Panc1 (cell line): ENCODE measurements around the gene RNASEH2A.

Experiments
- CTCF ChIP-seq: fragments of 450-650 bp; IDR thresholded peaks from 2 replicates; pipeline ENCODE4 v1.5.1; 2017; ENCODE audit warnings: mild to moderate bottlenecking
- REST ChIP-seq, 2 experiments: IDR thresholded peaks; 2 replicates each; pipeline ENCODE4 v1.6.1; 2011 to 2012; ENCODE audit warnings: low read depth in 2 of 2, control low read depth in 1 of 2, low read length in 1 of 2, mild to moderate bottlenecking in 1 of 2, moderate library complexity in 1 of 2; ENCODE audit not compliant: insufficient read depth in 1 of 2
- SIN3A ChIP-seq: IDR thresholded peaks from 2 replicates; pipeline ENCODE4 v1.6.1; 2012; ENCODE audit warnings: low read depth, mild to moderate bottlenecking, low read length, moderate library complexity, borderline replicate concordance; ENCODE audit not compliant: insufficient read depth

- TF ChIP-seq REST (IDR thresholded peaks at IDR 0.05; ENCODE audit: insufficient read depth in 1 of 2, low read depth in 2 of 2, low read length in 1 of 2) (no peak), CTCF (no peak), SIN3A (no peak)
Measured at GRCh38 chr19:12769689-12770088, 36.7 kb upstream of the RNASEH2A start.
